IPS-20b (cell line): ENCODE measurements around the gene TRAF7.

Experiments used
- H3K27ac ChIP-seq: one replicate; pipeline ENCODE4 v1.5.1; 2013; ENCODE audit warnings: low read length
- H3K27me3 ChIP-seq: 2 replicates; pipeline ENCODE4 v1.6.1; 2013; ENCODE audit warnings: mild to moderate bottlenecking, low read length, inconsistent platforms; ENCODE audit not compliant: insufficient read depth
- H3K36me3 ChIP-seq: 2 replicates; pipeline ENCODE4 v1.6.1; 2013; ENCODE audit warnings: low read depth, mild to moderate bottlenecking, inconsistent platforms, low read length, moderate library complexity; ENCODE audit not compliant: insufficient read depth
- H3K4me1 ChIP-seq: 2 replicates; pipeline ENCODE4 v1.6.1; 2013; ENCODE audit warnings: mild to moderate bottlenecking, control low read depth, inconsistent platforms, low read length, moderate library complexity; ENCODE audit not compliant: insufficient read depth
- H3K4me3 ChIP-seq: 2 replicates; pipeline ENCODE4 v1.5.1; 2013; ENCODE audit warnings: mild to moderate bottlenecking, low read length, inconsistent platforms
- H3K9ac ChIP-seq: 2 replicates; pipeline ENCODE4 v1.6.1; 2013; ENCODE audit warnings: low read depth, mild to moderate bottlenecking, inconsistent platforms, low read length, moderate library complexity
- H3K9me3 ChIP-seq: 2 replicates; pipeline ENCODE4 v1.6.1; 2013; ENCODE audit warnings: mild to moderate bottlenecking, low read depth, low read length, inconsistent platforms; ENCODE audit not compliant: insufficient read depth

TRAF7 gene

DNA sequence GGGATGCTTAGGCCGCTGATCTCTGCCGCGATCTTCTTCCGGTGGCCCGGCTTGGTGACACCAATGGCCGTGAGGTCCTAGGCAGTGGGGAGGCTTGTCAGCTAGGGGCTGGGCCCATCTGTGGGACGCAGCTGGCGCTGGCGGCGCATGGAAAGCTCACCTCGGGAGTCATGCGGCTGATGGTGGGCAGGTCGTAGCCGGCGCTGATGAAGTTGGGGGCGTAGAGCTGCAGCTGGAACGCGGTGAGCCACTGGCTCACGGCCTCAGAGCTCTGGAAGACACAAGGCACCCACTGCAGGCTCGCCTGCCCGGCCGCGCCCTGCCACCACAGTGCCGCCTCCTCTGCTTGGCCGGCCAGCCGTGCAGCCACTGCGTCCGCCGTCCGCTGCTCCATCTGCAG is 28.1 kb downstream of the TRAF7 start:
- Histone ChIP-seq H3K4me3 (no peak overlapping the region), H3K27me3 (no peaks in the 10 kb centered on the region), H3K4me1 (no peaks in the 10 kb centered on the region), H3K9ac (no peak overlapping the region), H3K36me3 (no peaks in the 10 kb centered on the region), H3K27ac (no peak overlapping the region), H3K9me3 (no peaks in the 10 kb centered on the region)

GRCh38 chr16:2184346-2184745 is 28.8 kb downstream of the TRAF7 start:
- Histone ChIP-seq H3K36me3 (no peaks in the 10 kb centered on the region), H3K4me1 (no peaks in the 10 kb centered on the region), H3K9ac (no peak overlapping the region), H3K27ac (no peak overlapping the region), H3K4me3 (no peak overlapping the region), H3K27me3 (no peaks in the 10 kb centered on the region), H3K9me3 (no peaks in the 10 kb centered on the region)

DNA sequence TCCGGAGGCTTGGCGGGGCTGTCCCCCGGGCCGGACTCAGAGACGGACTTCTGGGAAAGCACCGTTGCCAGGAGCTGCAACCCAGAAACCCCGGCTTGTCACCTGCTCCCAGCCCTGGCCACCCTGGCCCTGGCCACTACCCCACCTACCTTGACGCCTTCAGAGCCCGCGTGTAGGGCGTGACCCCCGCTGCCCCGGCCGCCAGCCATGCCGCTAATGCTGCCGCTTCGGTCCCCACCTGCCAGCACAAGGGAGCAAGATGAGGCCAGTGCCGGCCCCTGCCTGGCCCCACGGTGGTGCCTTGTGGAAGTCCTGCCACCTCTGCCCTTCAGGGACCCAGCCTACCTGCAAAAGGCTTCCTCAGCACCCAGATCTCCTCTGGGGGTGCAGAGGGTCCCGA is 29.4 kb downstream of the TRAF7 start:
- H3K9ac ChIP-seq: no peak overlapping the region
- H3K27ac ChIP-seq: no peak overlapping the region
- H3K4me3 ChIP-seq: no peak overlapping the region
- no peaks in the 10 kb centered on the region for H3K36me3 ChIP-seq
- no peaks in the 10 kb centered on the region for H3K4me1 ChIP-seq
- H3K9me3 ChIP-seq: no peaks in the 10 kb centered on the region
- no peaks in the 10 kb centered on the region for H3K27me3 ChIP-seq

GRCh38 chr16:2186064-2186463 is 30.5 kb downstream of the TRAF7 start:
- H3K4me1 ChIP-seq: no peaks in the 10 kb centered on the region
- H3K27me3 ChIP-seq: no peaks in the 10 kb centered on the region
- no peaks in the 10 kb centered on the region for H3K9me3 ChIP-seq
- H3K36me3 ChIP-seq: no peaks in the 10 kb centered on the region
- no peak overlapping the region for H3K27ac ChIP-seq
- H3K4me3 ChIP-seq: no peak overlapping the region
- no peak overlapping the region for H3K9ac ChIP-seq

GRCh38 chr16:2186505-2186904 is 30.9 kb downstream of the TRAF7 start:
- no peaks in the 10 kb centered on the region for H3K36me3 ChIP-seq
- no peaks in the 10 kb centered on the region for H3K4me1 ChIP-seq
- H3K9ac ChIP-seq: no peak overlapping the region
- no peaks in the 10 kb centered on the region for H3K27me3 ChIP-seq
- no peak overlapping the region for H3K4me3 ChIP-seq
- H3K9me3 ChIP-seq: no peaks in the 10 kb centered on the region
- H3K27ac ChIP-seq: no peak overlapping the region

- no peak overlapping the region for H3K4me3 ChIP-seq
- H3K4me1 ChIP-seq: no peaks in the 10 kb centered on the region
- H3K9ac ChIP-seq: no peak overlapping the region
- no peaks in the 10 kb centered on the region for H3K9me3 ChIP-seq
- no peak overlapping the region for H3K27ac ChIP-seq
- no peaks in the 10 kb centered on the region for H3K27me3 ChIP-seq
- H3K36me3 ChIP-seq: no peaks in the 10 kb centered on the region
Measured at GRCh38 chr16:2187212-2187611, 31.6 kb downstream of the TRAF7 start.

DNA sequence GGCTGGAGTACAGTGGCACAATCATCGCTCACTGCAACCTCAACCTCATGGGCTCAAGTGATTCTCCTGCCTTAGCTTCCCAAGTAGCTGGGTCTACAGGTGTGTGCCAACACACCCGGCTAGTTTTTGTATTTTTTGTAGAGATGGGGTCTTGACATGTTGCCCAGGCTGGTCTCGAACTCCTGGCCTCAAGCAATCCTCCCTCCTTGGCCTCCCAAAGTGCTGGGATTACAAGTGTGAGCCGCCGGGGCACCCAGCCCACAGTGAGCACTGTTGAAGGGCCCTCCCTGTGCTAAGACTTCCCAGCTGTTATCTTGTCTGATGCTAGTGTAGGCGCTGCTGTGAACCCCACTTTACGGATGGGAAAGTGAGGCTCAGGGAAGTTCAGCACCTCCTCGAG is 32.8 kb downstream of the TRAF7 start:
- H3K27me3 ChIP-seq: no peaks in the 10 kb centered on the region
- H3K36me3 ChIP-seq: no peaks in the 10 kb centered on the region
- no peak overlapping the region for H3K9ac ChIP-seq
- H3K27ac ChIP-seq: no peak overlapping the region
- no peaks in the 10 kb centered on the region for H3K4me1 ChIP-seq
- H3K9me3 ChIP-seq: no peaks in the 10 kb centered on the region
- H3K4me3 ChIP-seq: no peak overlapping the region

DNA sequence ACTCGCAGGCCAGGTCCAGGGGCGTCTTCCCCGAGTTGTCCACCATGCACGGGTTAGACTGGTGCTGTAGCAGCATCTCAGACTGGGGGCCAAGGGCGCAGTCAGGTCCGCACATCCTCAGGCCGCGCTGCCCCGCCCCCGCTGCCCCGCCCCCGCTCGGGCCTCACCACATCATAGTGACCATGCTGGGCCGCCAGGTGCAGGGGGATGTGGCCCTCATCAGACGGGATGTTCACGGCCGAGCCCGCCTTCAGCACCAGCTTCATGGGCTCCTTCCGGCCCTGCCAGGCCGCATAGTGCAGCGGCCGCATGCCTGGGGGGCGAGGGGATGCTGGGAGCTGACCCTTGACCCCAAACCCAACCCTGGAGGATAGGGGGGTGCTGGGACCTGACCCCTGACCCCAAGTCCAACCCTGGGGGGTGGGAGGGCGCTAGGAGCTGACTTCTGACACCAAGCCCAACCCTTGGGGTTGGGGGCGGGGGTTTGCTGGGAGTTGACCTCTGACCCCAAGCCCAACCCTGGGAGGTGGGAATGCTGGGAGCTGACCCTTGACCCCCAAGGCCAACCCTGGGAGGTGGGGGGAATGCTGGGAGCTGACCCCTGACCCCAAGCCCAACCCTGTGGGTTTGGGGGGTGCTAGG is 33.8 kb downstream of the TRAF7 start:
- Histone ChIP-seq H3K4me1 (no peaks in the 10 kb centered on the region), H3K27ac (no peak overlapping the region), H3K9ac (no peak overlapping the region), H3K9me3 (no peaks in the 10 kb centered on the region), H3K4me3 (no peak overlapping the region), H3K36me3 (no peaks in the 10 kb centered on the region), H3K27me3 (no peaks in the 10 kb centered on the region)

GRCh38 chr16:2190002-2190658 is 34.5 kb downstream of the TRAF7 start:
- no peak overlapping the region for H3K27ac ChIP-seq
- H3K9ac ChIP-seq: no peak overlapping the region
- H3K4me3 ChIP-seq: no peak overlapping the region
- no peaks in the 10 kb centered on the region for H3K9me3 ChIP-seq
- no peaks in the 10 kb centered on the region for H3K4me1 ChIP-seq
- peaks cover 6% of the 10 kb centered on the region; the same call in 1 of the 2 replicates for H3K27me3 ChIP-seq
- H3K36me3 ChIP-seq: no peaks in the 10 kb centered on the region

DNA sequence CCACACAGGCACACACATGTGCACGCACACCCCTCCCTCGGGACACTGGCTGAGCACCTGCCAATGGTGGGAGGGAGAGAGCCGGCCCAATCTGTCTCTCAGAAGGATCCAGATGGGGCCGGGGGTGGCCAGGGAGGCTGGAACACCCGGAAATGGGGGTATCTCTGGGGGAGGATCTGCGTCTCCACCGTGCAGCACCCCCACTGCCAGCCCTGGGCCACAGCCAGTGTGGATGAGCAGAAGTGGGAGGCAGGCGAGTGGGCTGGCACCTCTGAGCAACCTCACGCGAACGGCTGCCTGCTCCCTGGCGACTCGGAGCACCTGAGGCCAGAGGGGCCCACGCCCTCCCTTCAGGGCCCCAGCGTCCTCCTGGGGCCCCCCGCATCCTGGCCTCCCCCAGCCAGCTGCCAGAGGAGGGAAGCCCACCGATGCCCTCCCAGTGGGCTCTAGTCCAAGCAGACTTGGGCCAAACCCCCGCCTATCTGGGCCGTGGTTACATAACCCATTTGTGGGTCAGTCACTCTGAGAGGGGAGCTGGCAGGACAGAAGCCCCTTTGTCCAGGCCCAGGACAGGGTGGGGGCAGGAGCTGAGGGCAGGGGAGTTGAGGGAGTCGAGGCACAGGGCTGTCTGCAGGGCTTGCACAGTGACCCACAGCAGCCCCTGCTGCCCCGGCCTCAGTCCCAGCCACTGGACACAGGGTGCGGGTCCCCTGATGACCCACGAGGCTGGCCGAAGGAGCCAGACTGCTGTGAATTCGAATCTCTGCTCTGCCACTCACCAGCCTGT is 35.3 kb downstream of the TRAF7 start:
- Histone ChIP-seq H3K9ac (no peak overlapping the region), H3K4me3 (no peak overlapping the region)

GRCh38 chr16:2191446-2191706 is 35.8 kb downstream of the TRAF7 start:
- H3K9ac ChIP-seq: no peak overlapping the region
- no peaks in the 10 kb centered on the region for H3K36me3 ChIP-seq
- H3K27ac ChIP-seq: no peak overlapping the region
- no peaks in the 10 kb centered on the region for H3K9me3 ChIP-seq
- H3K27me3 ChIP-seq: peaks cover 14% of the 10 kb centered on the region
- H3K4me1 ChIP-seq: no peaks in the 10 kb centered on the region
- H3K4me3 ChIP-seq: no peak overlapping the region

More for the DNA sequence above, 35.3 kb downstream of the TRAF7 start:
- no peaks in the 10 kb centered on the region for H3K9me3 ChIP-seq
- H3K27ac ChIP-seq: no peak overlapping the region
- H3K4me1 ChIP-seq: no peaks in the 10 kb centered on the region
- H3K27me3 ChIP-seq: peaks cover 13% of the 10 kb centered on the region
- no peaks in the 10 kb centered on the region for H3K36me3 ChIP-seq
